GM21576 (cell line): ENCODE data around the gene UBE2J1.
"Not testable (repeated sequence)": the region's sequence is repeated elsewhere in the genome, so short reads cannot be mapped to it uniquely, and the experiment has no call there.

Source experiments
- ATAC-seq: cut with Tn5 transposase; IDR thresholded peaks from one replicate; pipeline ENCODE4 v1.9.1; 2021; ENCODE audit warnings: mild to moderate bottlenecking, moderate library complexity; ENCODE audit not compliant: unreplicated experiment

Gene UBE2J1

GRCh38 chr6:89295116-89295515, 57.4 kb downstream of the UBE2J1 start:
- ATAC-seq: not testable (repeated sequence)

GRCh38 chr6:89291256-89291819, 61.2 kb downstream of the UBE2J1 start:
- ATAC-seq: no peak

GRCh38 chr6:89290401-89291155, 61.9 kb downstream of the UBE2J1 start:
- no peak for ATAC-seq

GRCh38 chr6:89289710-89290109, 62.8 kb downstream of the UBE2J1 start:
- ATAC-seq: no peak

- ATAC-seq: no peak
Observed at GRCh38 chr6:89287351-89288028, 65.0 kb downstream of the UBE2J1 start.

- no peak for ATAC-seq
Observed at GRCh38 chr6:89286516-89286915, 66.0 kb downstream of the UBE2J1 start.

GRCh38 chr6:89284963-89285735, 67.4 kb downstream of the UBE2J1 start:
- no peak for ATAC-seq

GRCh38 chr6:89284081-89284480, 68.4 kb downstream of the UBE2J1 start:
- no peak for ATAC-seq

- ATAC-seq: no peak
Observed at GRCh38 chr6:89282749-89283148, 69.8 kb downstream of the UBE2J1 start.

- peak; percentile 98 for ATAC-seq
Observed at GRCh38 chr6:89281779-89282246, 70.7 kb downstream of the UBE2J1 start.

- no peak for ATAC-seq
Observed at GRCh38 chr6:89278956-89279355, 73.6 kb downstream of the UBE2J1 start.
